22Rv1 (cell line): ENCODE measurements around the gene MBP.

Experiments used
- ZFX ChIP-seq: fragments of 450-650 bp; IDR thresholded peaks from 2 replicates; pipeline ENCODE4 v1.6.1; 2017; ENCODE audit warnings: antibody characterized with exemption, borderline replicate concordance
- TF ChIP-seq, protein P1 (sequence below): fragments of 450-650 bp; IDR thresholded peaks from 2 replicates; pipeline ENCODE4 v1.5.1; 2017; ENCODE audit warnings: mild to moderate bottlenecking

DNA sequence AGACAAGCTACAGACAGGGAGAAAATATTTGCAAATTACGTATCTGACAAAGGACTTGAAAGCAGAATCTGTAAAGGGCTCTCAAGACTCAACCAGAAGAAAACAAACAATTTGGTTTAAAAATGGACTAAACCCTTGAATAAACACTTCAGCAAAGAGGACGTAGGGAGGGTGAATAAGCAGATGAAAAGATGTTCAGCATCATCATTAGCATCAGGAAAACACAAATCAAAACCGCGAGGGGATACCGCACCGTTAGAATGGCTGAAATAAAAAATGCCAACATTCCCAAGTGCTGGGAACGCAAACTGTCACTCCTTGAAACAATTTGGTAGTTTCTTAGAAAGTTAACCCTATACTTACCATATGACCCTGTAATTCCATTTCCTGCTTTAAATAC, 136.7 kb downstream of the MBP start:
- no peak for TF ChIP-seq ZFX
- TF ChIP-seq, protein P1, sequence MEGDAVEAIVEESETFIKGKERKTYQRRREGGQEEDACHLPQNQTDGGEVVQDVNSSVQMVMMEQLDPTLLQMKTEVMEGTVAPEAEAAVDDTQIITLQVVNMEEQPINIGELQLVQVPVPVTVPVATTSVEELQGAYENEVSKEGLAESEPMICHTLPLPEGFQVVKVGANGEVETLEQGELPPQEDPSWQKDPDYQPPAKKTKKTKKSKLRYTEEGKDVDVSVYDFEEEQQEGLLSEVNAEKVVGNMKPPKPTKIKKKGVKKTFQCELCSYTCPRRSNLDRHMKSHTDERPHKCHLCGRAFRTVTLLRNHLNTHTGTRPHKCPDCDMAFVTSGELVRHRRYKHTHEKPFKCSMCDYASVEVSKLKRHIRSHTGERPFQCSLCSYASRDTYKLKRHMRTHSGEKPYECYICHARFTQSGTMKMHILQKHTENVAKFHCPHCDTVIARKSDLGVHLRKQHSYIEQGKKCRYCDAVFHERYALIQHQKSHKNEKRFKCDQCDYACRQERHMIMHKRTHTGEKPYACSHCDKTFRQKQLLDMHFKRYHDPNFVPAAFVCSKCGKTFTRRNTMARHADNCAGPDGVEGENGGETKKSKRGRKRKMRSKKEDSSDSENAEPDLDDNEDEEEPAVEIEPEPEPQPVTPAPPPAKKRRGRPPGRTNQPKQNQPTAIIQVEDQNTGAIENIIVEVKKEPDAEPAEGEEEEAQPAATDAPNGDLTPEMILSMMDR: no peak
